Hepatocyte (in vitro differentiated cells): ENCODE measurements around the gene EPS8L3.

Source experiments
- CTCF ChIP-seq: fragments of 200-600 bp; sonication (generic); IDR thresholded peaks from 2 replicates; pipeline ENCODE4 v1.5.1; 2016; ENCODE audit warnings: antibody characterized with exemption, mild to moderate bottlenecking; ENCODE audit not compliant: poor library complexity
- EZH2 ChIP-seq: fragments of 200-600 bp; sonication (generic); IDR thresholded peaks from 2 replicates; pipeline ENCODE4 v1.6.1; 2016; ENCODE audit warnings: antibody characterized with exemption, mild to moderate bottlenecking, borderline replicate concordance

- TF ChIP-seq EZH2: no peak
- TF ChIP-seq CTCF: no peak
Measured at GRCh38 chr1:109716121-109716520, 47.6 kb downstream of the EPS8L3 start.
